GM12865 (cell line): ENCODE data around the gene POLL.
A peak's percentile ranks its signal among the peaks of the same experiment; 100 is the strongest.

Experiments
- DNase-seq: peaks from one replicate; pipeline ENCODE4 v3.0.0; 2010; ENCODE audit warnings: low read depth
- H3K4me3 ChIP-seq: 2 replicates; pipeline ENCODE4 v1.5.1; 2011; ENCODE audit warnings: mild to moderate bottlenecking, low read depth, low read length, control low read depth
- TF ChIP-seq, protein P1 (sequence below): IDR thresholded peaks from 2 replicates; pipeline ENCODE4 v1.5.1; 2011; ENCODE audit warnings: low read length, control low read depth, low read depth, inconsistent platforms; ENCODE audit not compliant: insufficient read depth; ENCODE audit errors: missing control alignments

The POLL gene

DNA sequence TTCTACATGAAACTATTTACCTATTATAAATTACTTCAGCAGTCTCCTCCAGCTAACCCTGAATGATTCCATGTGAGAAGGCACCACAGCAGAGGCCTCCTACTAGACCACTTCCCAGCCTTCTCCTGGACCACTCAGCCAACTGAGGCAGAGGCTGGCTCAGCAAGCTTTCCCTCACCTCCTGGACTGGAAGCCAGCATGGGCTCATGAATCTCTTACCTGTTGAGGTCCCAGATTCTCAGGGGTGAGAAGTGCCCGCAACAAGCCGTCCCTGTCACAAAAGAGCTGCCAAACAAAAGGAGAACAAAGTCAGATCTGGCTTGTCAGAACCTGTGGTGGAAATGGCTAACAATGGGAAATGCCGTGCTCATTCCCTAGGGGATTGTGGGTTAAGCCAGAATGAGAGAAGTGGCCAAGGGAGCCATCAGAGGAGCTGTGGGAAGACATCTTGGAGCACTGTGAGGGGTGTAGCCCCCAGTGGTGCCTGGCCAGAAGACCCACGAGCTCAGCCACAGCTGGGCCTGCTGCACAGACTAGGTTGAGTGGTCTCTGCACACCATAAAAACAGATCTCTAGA is 36.6 kb upstream of the POLL start:
- no peak for DNase-seq
- H3K4me3 ChIP-seq, result no peak overlapping the region

GRCh38 chr10:101623528-101623927 is 35.5 kb upstream of the POLL start:
- TF ChIP-seq, protein P1, sequence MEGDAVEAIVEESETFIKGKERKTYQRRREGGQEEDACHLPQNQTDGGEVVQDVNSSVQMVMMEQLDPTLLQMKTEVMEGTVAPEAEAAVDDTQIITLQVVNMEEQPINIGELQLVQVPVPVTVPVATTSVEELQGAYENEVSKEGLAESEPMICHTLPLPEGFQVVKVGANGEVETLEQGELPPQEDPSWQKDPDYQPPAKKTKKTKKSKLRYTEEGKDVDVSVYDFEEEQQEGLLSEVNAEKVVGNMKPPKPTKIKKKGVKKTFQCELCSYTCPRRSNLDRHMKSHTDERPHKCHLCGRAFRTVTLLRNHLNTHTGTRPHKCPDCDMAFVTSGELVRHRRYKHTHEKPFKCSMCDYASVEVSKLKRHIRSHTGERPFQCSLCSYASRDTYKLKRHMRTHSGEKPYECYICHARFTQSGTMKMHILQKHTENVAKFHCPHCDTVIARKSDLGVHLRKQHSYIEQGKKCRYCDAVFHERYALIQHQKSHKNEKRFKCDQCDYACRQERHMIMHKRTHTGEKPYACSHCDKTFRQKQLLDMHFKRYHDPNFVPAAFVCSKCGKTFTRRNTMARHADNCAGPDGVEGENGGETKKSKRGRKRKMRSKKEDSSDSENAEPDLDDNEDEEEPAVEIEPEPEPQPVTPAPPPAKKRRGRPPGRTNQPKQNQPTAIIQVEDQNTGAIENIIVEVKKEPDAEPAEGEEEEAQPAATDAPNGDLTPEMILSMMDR, result no peak
- DNase-seq, result no peak

More for the DNA sequence above, 36.6 kb upstream of the POLL start:
- TF ChIP-seq, protein P1, result no peak

DNA sequence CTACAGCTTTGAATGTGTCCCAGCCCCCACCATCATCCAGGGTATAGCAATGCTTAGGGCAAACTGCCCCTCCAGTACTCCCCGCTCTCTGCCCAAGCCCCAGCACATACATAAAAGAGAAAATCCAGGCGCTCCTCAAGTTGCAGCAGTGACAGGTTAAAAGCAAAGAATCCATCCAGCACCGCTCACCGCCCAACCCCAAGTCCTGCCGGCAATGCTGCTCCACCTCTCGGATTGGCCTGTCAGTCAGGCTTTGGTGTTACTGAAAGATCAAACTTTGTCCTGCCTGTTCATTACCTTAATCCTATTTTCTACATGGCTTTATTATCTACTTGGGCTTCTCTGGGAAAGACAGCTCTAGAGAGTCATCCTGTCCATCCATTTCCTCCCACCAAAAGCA is 31.9 kb upstream of the POLL start:
- TF ChIP-seq, protein P1, result no peak
- DNase-seq, result no peak
- H3K4me3 ChIP-seq, result no peak overlapping the region

More at GRCh38 chr10:101623528-101623927, 35.5 kb upstream of the POLL start:
- no peak overlapping the region for H3K4me3 ChIP-seq

DNA sequence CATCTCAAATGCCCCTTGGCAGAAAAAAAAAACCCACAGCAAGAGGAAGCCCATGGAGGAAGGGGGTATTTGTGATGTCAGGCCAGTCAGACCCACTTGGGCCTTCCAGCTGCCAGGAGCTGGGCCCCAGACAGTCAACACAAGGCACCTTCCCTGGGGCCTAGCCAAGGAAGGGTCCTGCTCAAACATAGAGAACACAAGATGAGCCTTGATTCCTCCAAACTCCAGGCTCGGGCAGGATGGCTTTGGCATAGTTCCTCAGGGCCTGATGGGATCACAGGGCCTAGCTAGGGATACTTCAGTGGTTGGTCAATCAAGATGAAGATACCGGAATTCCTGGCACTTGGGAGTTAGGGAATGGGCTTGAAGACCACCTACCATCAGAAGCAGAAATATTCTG is 30.8 kb upstream of the POLL start:
- TF ChIP-seq, protein P1, result no peak
- no peak overlapping the region for H3K4me3 ChIP-seq
- no peak for DNase-seq

GRCh38 chr10:101617824-101618568 is 29.9 kb upstream of the POLL start:
- no peak overlapping the region for H3K4me3 ChIP-seq
- DNase-seq, result no peak
- TF ChIP-seq, protein P1, result no peak

DNA sequence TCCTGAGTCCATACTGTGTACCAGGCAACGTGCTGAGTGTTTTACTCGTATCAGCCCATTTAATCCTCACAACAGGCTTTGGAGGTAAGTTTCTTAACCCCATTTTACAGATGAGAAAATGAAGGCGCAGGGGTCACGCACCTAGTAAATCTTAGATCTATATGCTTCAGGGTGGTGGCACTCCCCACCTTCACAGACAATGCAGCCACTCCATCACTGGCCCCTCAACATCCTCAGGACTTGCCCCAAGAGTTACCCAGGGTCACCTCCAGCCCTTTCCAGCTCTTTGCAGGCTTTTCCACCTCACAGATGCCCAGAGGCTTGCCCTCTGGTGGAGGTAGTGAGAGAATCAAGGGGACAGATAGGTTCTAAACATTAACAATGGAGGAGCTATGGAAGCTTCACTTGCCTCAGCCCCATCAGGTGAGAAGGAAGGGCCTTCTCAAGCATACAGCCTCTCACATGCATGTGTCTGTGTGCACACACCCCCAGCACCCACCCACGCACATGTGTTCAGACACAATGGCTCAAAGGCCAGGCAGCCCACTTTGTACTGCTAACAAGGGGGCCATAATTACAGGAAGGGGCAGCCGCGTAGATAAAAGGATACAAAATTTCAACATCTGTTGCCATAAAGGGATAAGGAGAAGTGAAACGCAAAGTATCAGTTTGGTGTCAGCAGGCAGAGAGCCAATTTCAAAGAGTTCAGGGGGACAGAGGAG is 29.2 kb upstream of the POLL start:
- H3K4me3 ChIP-seq, result no peak overlapping the region
- TF ChIP-seq, protein P1, result peak; percentile 19
- DNase-seq, result peak; percentile 46
